Body of pancreas (tissue), 4 donors: ENCODE data around the gene ANKRD9. TPM values are rescaled to one million over a fixed set of nuclear protein-coding genes. Genes with fewer than 3 reads are reported as not detected.
A peak's percentile ranks its signal among the peaks of the same experiment; 100 is the strongest.

ENCODE experiments used
- ATAC-seq: fragments of 150-250 bp; one replicate; pipeline ENCODE4 v1.9.1; 2016
- DNase-seq, 4 donors: peaks; one replicate each; pipeline ENCODE4 v3.0.0-alpha.2; 2019
- H3K27ac ChIP-seq, 4 donors: fragments of 200-600 bp; sonication (generic); 1 replicate in 3 of 4; 2 replicates in 1 of 4; pipeline versions ENCODE4 v1.5.1 to v1.6.1; 2016 to 2019; ENCODE audit warnings: mild to moderate bottlenecking in 1 of 4, mixed read lengths in 1 of 4, moderate library complexity in 1 of 4
- H3K27me3 ChIP-seq, 2 donors: fragments of 200-600 bp; sonication (generic); one replicate each; pipeline ENCODE4 v1.6.0; 2016; ENCODE audit warnings: mild to moderate bottlenecking in 1 of 2
- H3K36me3 ChIP-seq, 2 donors: fragments of 200-600 bp; sonication (generic); replicated peaks in 1 of 2; 2 replicates each; pipeline ENCODE4 v1.5.1; 2016; ENCODE audit warnings: low read depth in 2 of 2; ENCODE audit not compliant: insufficient read depth in 1 of 2
- H3K4me1 ChIP-seq: fragments of 200-600 bp; sonication (generic); one replicate; pipeline ENCODE4 v1.6.0; 2016
- H3K4me3 ChIP-seq, 2 donors: fragments of 200-600 bp; sonication (generic); 1 replicate in 1 of 2; 2 replicates in 1 of 2; pipeline ENCODE4 v1.5.1; 2016 to 2019
- H3K9me3 ChIP-seq, 3 donors: fragments of 200-600 bp; sonication (generic); 1 replicate in 2 of 3; 2 replicates in 1 of 3; pipeline ENCODE4 v1.5.1; 2016
- CTCF ChIP-seq, 7 experiments: fragments of 450-650 bp in 4 of 7; fragments of 200-600 bp in 3 of 7; sonication (generic) in 3 of 7; IDR thresholded peaks; one replicate each; pipeline ENCODE4 v1.5.1; 2016 to 2019; ENCODE audit warnings: antibody characterized with exemption in 7 of 7
- POLR2A ChIP-seq, 3 donors: fragments of 450-650 bp; IDR thresholded peaks; one replicate each; pipeline ENCODE4 v1.6.1; 2016; ENCODE audit warnings: antibody characterized with exemption in 3 of 3, mild to moderate bottlenecking in 2 of 3
- WGBS, 2 donors: methylation state at CpG; one replicate each; pipeline ENCODE4 v1.1.5; 2017; 5-methylcytosine and 5-hydroxymethylcytosine counted together
- intact Hi-C: fragments of 100-400 bp; cut with DNase I; formaldehyde crosslinking; loops from one replicate; pipeline ENCODE4 v1.15.1; 2023
- total RNA-seq, 2 donors: library from RNA; depleted of rRNA; stranded (reverse); fragments of >200 nt; gene quantifications; one replicate each; pipeline ENCODE4 v1.1.0, GENCODE V29; 2016

Gene ANKRD9
- total RNA-seq, 2 donors from 2014 or later: 49.8 to 87.7 TPM

DNA sequence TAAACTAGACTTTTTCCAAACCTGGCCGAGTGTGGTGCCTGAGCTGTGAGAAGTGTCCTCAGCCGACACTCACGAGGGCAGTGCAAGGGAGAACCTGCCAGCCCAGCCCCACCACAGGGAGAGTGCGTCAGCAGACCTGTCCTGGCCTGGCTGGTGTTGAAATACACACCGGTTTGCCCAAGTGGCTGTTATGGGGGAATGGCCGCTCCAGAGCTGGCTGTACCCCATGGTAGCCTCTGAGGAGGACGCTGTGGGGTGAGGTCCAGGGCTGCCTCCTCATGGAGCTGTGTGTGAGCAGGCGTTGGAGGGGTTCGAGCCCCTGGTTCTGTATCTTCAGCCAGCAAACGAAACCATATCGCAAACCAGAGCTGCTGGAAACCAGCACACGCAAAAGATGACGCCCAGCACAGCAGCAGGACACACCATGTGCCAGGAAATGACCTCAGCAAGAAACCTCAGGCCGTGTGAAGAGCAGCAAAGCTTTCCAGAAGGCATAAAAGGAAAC is 9.4 kb downstream of the ANKRD9 start:
- 76 to 79% methylated on average over 8 to 14 of the region's 14 CpGs for WGBS, 2 donors
- ATAC-seq (peak; percentile 32), DNase-seq (peak in 1 of 4 donors; percentile 59)
- H3K9me3 ChIP-seq: no peaks in the 10 kb centered on the region
- H3K27me3 ChIP-seq: no peaks in the 10 kb centered on the region
- peaks cover 0 to 8% of the 10 kb centered on the region in 2 donors for H3K36me3 ChIP-seq
- no peaks in the 10 kb centered on the region for H3K4me1 ChIP-seq
- no peak overlapping the region for H3K4me3 ChIP-seq
- no peak for TF ChIP-seq POLR2A (IDR thresholded peaks at IDR 0.05)
- TF ChIP-seq CTCF (IDR thresholded peaks at IDR 0.05): no peak
- H3K27ac ChIP-seq: peak overlapping the region in 3 of 4 donors; percentile 10 to 47 (median 33)
- intact Hi-C loops: no loop called here

GRCh38 chr14:102499401-102500157 is 10.0 kb downstream of the ANKRD9 start:
- TF ChIP-seq CTCF (IDR thresholded peaks at IDR 0.05) (no peak), POLR2A (IDR thresholded peaks at IDR 0.05) (no peak)
- peak overlapping the region in 2 of 4 donors; percentile 28 to 47 for H3K27ac ChIP-seq
- ATAC-seq: no peak
- peaks cover 0 to 8% of the 10 kb centered on the region in 2 donors for H3K36me3 ChIP-seq
- intact Hi-C loops: no loop called here
- no peak overlapping the region for H3K4me3 ChIP-seq
- H3K27me3 ChIP-seq: no peaks in the 10 kb centered on the region
- no peaks in the 10 kb centered on the region for H3K4me1 ChIP-seq
- no peaks in the 10 kb centered on the region for H3K9me3 ChIP-seq
- no peak for DNase-seq
- WGBS, 2 donors: 86 to 91% methylated on average over 18 to 23 of the region's 23 CpGs

DNA sequence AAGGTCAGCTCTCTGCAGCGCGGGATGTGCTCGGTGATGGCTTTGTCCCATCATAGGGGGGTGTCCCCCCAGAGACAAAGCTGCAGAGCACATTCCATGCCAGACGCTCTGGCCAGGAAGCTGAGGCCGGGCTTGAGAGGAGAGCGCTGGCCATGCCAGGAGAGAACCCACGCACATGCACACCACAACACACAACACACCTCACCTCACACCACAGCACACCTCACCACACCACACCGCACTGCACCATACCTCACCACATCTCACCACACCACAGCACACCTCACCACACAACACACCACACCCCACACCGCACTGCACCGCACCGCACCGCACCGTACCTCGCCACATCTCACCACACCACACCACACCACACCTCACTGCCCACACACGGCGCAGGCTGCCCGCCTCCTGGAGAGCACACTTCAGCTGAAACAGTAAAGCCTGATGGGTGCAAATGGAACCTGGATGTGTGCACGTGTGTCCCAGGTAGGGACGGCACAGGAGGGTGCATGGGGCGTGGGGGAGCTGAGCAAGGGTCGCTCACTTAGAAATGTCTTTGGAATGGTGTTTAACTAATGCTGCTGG is 10.8 kb downstream of the ANKRD9 start:
- intact Hi-C loops: no loop called here
- Histone ChIP-seq H3K36me3 (peaks cover 0 to 8% of the 10 kb centered on the region in 2 donors), H3K4me1 (no peaks in the 10 kb centered on the region), H3K9me3 (no peaks in the 10 kb centered on the region), H3K4me3 (no peak overlapping the region), H3K27me3 (no peaks in the 10 kb centered on the region), H3K27ac (no peak overlapping the region)
- ATAC-seq (no peak), DNase-seq (no peak)
- WGBS, 2 donors: 94 to 96% methylated on average over 16 to 21 of the region's 21 CpGs
- TF ChIP-seq CTCF (IDR thresholded peaks at IDR 0.05) (no peak), POLR2A (IDR thresholded peaks at IDR 0.05) (no peak)

GRCh38 chr14:102497998-102498677 is 11.4 kb downstream of the ANKRD9 start:
- TF ChIP-seq CTCF (IDR thresholded peaks at IDR 0.05) (no peak), POLR2A (IDR thresholded peaks at IDR 0.05) (no peak)
- intact Hi-C loops: no loop called here
- Histone ChIP-seq H3K4me1 (no peaks in the 10 kb centered on the region), H3K27ac (no peak overlapping the region), H3K27me3 (no peaks in the 10 kb centered on the region), H3K36me3 (peaks cover 0 to 8% of the 10 kb centered on the region in 2 donors), H3K4me3 (no peak overlapping the region), H3K9me3 (no peaks in the 10 kb centered on the region)
- WGBS, 2 donors: 88 to 98% methylated on average over 8 to 30 of the region's 30 CpGs
- DNase-seq (no peak), ATAC-seq (no peak)
